ENCODE data around the gene SPESP1. TPM values are rescaled to one million over a fixed set of nuclear protein-coding genes. Genes with fewer than 3 reads are reported as not detected.

The SPESP1 gene
- total and polyA plus RNA-seq, 2 experiments from 2014 or later, result not detected

- TF ChIP-seq, protein P1, sequence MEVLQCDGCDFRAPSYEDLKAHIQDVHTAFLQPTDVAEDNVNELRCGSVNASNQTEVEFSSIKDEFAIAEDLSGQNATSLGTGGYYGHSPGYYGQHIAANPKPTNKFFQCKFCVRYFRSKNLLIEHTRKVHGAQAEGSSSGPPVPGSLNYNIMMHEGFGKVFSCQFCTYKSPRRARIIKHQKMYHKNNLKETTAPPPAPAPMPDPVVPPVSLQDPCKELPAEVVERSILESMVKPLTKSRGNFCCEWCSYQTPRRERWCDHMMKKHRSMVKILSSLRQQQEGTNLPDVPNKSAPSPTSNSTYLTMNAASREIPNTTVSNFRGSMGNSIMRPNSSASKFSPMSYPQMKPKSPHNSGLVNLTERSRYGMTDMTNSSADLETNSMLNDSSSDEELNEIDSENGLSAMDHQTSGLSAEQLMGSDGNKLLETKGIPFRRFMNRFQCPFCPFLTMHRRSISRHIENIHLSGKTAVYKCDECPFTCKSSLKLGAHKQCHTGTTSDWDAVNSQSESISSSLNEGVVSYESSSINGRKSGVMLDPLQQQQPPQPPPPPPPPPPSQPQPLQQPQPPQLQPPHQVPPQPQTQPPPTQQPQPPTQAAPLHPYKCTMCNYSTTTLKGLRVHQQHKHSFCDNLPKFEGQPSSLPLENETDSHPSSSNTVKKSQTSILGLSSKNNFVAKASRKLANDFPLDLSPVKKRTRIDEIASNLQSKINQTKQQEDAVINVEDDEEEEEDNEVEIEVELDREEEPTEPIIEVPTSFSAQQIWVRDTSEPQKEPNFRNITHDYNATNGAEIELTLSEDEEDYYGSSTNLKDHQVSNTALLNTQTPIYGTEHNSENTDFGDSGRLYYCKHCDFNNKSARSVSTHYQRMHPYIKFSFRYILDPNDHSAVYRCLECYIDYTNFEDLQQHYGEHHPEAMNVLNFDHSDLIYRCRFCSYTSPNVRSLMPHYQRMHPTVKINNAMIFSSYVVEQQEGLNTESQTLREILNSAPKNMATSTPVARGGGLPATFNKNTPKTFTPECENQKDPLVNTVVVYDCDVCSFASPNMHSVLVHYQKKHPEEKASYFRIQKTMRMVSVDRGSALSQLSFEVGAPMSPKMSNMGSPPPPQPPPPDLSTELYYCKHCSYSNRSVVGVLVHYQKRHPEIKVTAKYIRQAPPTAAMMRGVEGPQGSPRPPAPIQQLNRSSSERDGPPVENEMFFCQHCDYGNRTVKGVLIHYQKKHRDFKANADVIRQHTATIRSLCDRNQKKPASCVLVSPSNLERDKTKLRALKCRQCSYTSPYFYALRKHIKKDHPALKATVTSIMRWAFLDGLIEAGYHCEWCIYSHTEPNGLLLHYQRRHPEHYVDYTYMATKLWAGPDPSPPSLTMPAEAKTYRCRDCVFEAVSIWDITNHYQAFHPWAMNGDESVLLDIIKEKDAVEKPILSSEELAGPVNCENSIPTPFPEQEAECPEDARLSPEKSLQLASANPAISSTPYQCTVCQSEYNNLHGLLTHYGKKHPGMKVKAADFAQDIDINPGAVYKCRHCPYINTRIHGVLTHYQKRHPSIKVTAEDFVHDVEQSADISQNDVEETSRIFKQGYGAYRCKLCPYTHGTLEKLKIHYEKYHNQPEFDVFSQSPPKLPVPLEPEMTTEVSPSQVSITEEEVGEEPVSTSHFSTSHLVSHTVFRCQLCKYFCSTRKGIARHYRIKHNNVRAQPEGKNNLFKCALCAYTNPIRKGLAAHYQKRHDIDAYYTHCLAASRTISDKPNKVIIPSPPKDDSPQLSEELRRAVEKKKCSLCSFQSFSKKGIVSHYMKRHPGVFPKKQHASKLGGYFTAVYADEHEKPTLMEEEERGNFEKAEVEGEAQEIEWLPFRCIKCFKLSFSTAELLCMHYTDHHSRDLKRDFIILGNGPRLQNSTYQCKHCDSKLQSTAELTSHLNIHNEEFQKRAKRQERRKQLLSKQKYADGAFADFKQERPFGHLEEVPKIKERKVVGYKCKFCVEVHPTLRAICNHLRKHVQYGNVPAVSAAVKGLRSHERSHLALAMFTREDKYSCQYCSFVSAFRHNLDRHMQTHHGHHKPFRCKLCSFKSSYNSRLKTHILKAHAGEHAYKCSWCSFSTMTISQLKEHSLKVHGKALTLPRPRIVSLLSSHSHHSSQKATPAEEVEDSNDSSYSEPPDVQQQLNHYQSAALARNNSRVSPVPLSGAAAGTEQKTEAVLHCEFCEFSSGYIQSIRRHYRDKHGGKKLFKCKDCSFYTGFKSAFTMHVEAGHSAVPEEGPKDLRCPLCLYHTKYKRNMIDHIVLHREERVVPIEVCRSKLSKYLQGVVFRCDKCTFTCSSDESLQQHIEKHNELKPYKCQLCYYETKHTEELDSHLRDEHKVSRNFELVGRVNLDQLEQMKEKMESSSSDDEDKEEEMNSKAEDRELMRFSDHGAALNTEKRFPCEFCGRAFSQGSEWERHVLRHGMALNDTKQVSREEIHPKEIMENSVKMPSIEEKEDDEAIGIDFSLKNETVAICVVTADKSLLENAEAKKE (CRISPR knock-in tag; IDR thresholded peaks at IDR 0.05), result no peak
- TF ChIP-seq STAT1 (IDR thresholded peaks at IDR 0.05; ENCODE audit: unreplicated experiment) (no peak), REST (IDR thresholded peaks at IDR 0.05; ENCODE audit: unreplicated experiment) (no peak)
Measured at GRCh38 chr15:68979816-68980215, 49.5 kb downstream of the SPESP1 start (continued).

- Histone ChIP-seq H3K79me2 (replicated peaks; ENCODE audit: insufficient read depth) (no peaks in the 10 kb centered on the region), H3K4me3 (no peak overlapping the region), H3K4me1 (ENCODE audit: insufficient read depth) (no peaks in the 10 kb centered on the region), H3F3A (replicated peaks; ENCODE audit: low read depth) (no peaks in the 10 kb centered on the region), H4K20me1 (replicated peaks; ENCODE audit: insufficient read depth) (no peaks in the 10 kb centered on the region), H3K4me2 (no peak overlapping the region), H2AFZ (no peak overlapping the region), H3K27me3 (ENCODE audit: insufficient read depth) (no peaks in the 10 kb centered on the region), H3K9me2 (ENCODE audit: insufficient read depth) (no peaks in the 10 kb centered on the region), H3K36me3 (ENCODE audit: insufficient read depth) (peaks cover 11% of the 10 kb centered on the region), H3K27ac (ENCODE audit: low read depth) (no peak overlapping the region)
- H3K4me1 Mint-ChIP-seq, result no peaks in the 10 kb centered on the region
- H3K9me3 Mint-ChIP-seq, result peaks cover 31% of the 10 kb centered on the region
- H3K27ac Mint-ChIP-seq, result no peak overlapping the region
- no peaks in the 10 kb centered on the region for H3K27me3 Mint-ChIP-seq (ENCODE audit: insufficient read depth, low read depth, poor library complexity)
- no peak for ATAC-seq
- H3K36me3 Mint-ChIP-seq (ENCODE audit: low read depth), result peaks cover 12% of the 10 kb centered on the region; the same call in 2 of the 3 replicates
- no peak overlapping the region for H3K4me3 Mint-ChIP-seq
- no peak for DNase-seq (ENCODE audit: low spot score)
- no peak for TF ChIP-seq NANOG (IDR thresholded peaks at IDR 0.05; ENCODE audit: borderline replicate concordance)
- TF ChIP-seq REST (IDR thresholded peaks at IDR 0.05; ENCODE audit: unreplicated experiment), result no peak
- no peak for TF ChIP-seq CTCF (conservative IDR thresholded peaks at IDR 0.05; ENCODE audit: low read depth in 2 of 2)
- no peak for TF ChIP-seq ZNF331 (CRISPR knock-in tag; IDR thresholded peaks at IDR 0.05; ENCODE audit: low read depth)
- no peak for TF ChIP-seq EZH2 (IDR thresholded peaks at IDR 0.05; ENCODE audit: low read depth, unreplicated experiment)
- no peak for TF ChIP-seq CREB1 (CRISPR knock-in tag; IDR thresholded peaks at IDR 0.05; ENCODE audit: low read depth)
- TF ChIP-seq ZNF114 (CRISPR knock-in tag; IDR thresholded peaks at IDR 0.05), result no peak
Measured at GRCh38 chr15:68980786-68981185, 50.5 kb downstream of the SPESP1 start.

Measured in GM23338 (cell line).